GM20431 (cell line): ENCODE data around the gene CHKA.

ENCODE experiments used
- in situ Hi-C: fragments of 300-500 bp; cut with MseI, MboI; formaldehyde crosslinking; loops from one replicate; pipeline ENCODE4 v1.15.0; 2020; ENCODE audit warnings: low sequenced_read_pairs; ENCODE audit not compliant: unreplicated experiment

Gene CHKA

GRCh38 chr11:68018730-68019190, 102.4 kb downstream of the CHKA start:
- in situ Hi-C loops: no loop called here

GRCh38 chr11:68017980-68018729, 103.0 kb downstream of the CHKA start:
- in situ Hi-C loops: no loop called here

GRCh38 chr11:68016904-68017817, 104.0 kb downstream of the CHKA start:
- in situ Hi-C loops: no loop called here

DNA sequence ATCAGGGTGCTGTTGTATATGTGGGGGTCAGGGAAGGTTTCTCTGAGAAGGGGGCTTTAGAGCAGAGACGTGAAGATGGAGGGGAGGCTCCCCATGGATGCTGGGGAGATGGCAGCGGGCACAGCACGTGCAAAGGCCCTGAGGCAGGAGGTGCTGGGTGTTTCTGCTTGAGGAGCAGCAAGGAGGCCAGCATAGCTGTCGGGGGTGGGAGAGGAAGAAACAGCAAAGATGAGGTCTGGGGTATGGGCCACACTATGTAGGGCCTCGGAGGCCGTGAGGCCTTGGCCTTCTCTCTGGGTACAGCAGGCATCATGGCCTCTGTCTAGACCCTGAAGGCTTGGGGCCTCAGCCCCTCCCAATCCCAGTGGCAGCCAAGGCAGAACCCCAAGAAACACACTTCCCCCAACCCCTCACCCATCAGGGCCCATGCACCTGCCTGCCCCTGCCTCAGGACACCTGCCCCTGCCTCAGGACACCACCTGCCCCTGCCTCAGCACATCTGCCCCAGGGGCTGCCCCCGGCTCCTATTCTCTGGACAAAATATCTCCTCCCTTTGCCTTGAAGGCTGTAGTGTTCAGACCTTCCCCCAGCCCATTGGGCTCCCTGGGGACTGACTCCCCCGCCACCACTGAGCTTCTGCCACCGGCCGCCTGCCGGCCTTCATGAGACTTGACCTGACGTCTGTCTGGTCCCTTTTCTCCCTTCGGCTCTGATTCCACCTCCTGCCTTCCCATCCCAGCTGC, 104.9 kb downstream of the CHKA start:
- in situ Hi-C loops: no loop called here

DNA sequence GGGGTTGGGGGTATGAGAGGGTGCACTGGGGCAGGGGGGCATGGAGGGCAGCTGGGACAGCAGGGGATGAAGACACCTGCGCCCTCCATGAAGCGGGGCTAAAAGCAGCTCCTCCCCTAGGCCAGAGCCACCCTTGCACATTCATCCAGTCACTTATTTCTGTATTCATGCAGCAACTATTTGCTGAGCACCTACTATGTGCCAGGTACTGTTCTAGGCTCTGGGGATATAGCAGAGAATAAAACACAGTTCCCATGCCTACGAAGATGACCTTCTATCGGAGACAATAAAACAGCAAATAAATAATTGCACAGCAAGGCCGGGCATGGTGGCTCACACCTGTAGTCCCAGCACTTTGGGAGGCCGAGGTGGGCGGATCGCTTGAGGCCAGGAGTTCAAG, 105.7 kb downstream of the CHKA start:
- in situ Hi-C loops: no loop called here

- in situ Hi-C loops: no loop called here
Observed at GRCh38 chr11:68014947-68015447, 106.2 kb downstream of the CHKA start.

- in situ Hi-C loops: no loop called here
Observed at GRCh38 chr11:68014157-68014946, 106.8 kb downstream of the CHKA start.

DNA sequence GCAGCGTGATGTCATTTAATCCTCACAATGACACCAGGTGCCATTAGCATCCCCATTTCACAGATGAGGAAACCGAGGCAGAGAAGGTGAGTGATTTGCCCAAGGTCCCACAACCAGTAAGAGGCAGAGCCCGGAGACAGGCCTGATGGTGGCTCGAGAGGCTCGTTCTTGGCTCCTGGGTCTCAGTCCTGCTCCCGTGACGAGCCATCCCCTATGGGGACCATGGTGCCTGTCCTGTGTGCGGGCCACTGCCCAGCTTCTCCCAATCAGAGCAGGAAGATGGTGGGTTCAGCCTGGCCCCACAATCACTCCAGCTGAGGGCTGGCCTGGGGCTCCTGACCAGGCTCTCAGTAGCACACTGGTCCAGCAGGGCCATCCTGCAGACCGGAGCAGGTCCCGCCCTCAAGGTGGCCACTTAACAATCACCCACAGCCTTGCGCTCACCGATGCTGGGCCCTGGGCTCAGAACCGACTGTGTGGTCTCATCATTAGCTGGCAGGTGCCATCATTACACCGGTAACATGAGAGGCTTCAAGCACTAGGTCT, 107.5 kb downstream of the CHKA start:
- in situ Hi-C loops: no loop called here

GRCh38 chr11:68012843-68013610, 108.2 kb downstream of the CHKA start:
- in situ Hi-C loops: no loop called here

- in situ Hi-C loops: no loop called here
Observed at GRCh38 chr11:68012044-68012842, 108.9 kb downstream of the CHKA start.

DNA sequence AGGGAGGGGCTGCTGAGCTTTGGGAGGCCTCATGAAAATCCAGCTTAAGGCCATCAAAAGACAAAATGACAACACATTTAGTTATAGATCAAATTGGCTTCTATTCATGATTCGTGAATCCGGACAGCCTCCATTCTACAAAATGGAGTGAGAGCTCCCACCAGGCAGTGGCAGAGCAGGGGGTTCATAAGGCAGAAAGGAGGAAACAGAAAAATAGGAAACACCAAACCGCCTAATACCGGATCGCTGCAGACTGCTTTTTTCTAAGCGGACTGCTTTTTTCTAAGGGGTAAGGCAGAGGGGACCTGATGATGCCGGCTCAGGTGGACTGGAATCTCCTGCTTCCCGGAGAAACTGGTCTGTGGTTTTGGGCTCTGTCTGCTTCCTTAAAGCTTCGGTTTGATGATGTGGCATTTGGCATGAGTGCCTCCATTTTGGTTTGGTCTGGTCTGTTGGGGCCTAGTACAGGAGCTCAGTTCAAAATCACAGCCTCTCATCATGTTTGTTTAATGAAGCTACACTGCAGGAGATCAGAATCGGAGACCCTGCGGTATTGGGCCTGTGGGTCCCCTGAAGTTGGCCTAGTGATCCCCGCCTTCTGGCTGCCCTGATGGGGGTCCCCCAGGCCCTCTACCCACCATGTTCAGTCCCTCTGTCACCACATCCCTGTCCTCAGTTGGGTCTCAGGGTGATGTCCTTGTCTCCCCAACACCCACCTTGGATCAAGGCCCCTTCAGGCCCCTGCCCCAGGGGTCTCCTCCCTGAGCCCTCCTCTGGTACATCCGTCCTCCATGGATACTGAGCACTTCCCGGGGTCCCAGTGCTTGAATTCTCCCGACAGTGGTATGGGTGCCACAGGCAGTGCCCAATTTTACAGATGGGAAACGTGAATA, 109.9 kb downstream of the CHKA start:
- in situ Hi-C loops: no loop called here

- in situ Hi-C loops: no loop called here
Observed at GRCh38 chr11:68010090-68011041, 110.8 kb downstream of the CHKA start, which contains the start of gene ALDH3B1. ALDH3B1 (plus strand) TSS chr11:68010327; CDS start chr11:68015298, 4,971 bp downstream.

DNA sequence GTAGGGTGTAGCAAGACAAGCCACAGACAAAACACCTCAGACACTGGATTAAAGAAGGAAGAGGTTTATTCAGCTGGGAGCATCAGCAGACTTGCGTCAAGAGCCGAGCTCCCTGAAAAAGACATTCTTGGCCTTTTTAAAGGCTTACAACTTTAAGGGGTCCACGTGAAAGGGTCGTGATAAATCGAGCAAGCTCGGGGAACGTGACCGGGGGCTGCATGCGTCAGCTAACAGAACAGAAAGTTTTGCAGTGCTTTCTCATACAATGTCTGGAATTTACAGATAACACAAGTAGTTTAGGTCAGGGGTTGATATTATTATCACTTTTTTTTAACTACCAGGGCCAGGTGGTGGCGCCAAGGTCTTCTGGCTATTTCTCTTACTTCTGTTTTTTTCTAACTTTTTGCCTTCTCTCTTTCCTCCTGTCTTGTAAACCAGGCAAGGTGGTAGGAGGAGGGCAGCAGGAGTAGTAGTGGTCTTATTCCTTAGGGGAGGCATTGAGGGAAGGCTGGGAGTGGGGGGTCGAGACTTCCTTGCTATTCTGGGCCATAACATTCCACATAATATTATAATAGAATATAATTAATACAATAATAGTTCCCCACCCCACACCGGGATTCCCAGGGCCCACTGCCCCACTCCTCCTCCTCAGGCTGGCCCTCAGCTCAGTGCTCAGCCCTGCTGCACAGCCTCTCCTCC, 111.6 kb downstream of the CHKA start:
- in situ Hi-C loops: loop anchor here (10.0 kb wide), 1 partner anchor 185 kb away; no protein-coding TSS in a partner anchor

- in situ Hi-C loops: loop anchor here (10.0 kb wide), 1 partner anchor 186 kb away; no protein-coding TSS in a partner anchor
Observed at GRCh38 chr11:68008381-68009337, 112.5 kb downstream of the CHKA start.
